Fibroblast of lung (primary cell): ENCODE data around the gene MEDAG.

Experiments used
- EZH2 ChIP-seq: IDR thresholded peaks from 2 replicates; pipeline ENCODE4 v1.5.1; 2012; ENCODE audit warnings: low read length, control low read depth, mild to moderate bottlenecking; ENCODE audit errors: missing control alignments
- TF ChIP-seq, protein P1 (sequence below), 2 donors: IDR thresholded peaks in 1 of 2; conservative IDR thresholded peaks in 1 of 2; 1 replicate in 1 of 2; 2 replicates in 1 of 2; pipeline ENCODE4 v1.5.1; 2011 to 2012; ENCODE audit warnings: low read length in 2 of 2, control low read depth in 1 of 2, inconsistent platforms in 1 of 2, low read depth in 1 of 2, mild to moderate bottlenecking in 1 of 2

DNA sequence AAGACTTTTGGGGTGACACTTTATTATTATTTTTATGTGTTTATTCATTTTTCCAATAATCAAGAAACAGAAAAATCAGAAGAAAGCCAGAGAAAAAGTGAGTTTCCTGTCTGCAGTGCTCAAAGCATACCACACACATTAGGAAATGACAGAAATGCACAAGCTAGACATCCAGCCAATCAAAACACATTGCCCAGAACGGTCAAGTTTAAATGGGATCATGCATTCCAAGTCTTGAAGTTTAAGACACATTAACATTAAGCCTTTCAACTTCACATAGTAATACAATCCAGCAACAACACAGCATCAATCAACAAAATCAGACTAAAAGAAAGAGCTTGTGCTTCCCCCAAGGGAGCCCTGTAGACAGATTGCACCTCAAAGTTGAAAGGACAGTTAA is 28.7 kb upstream of the MEDAG start:
- TF ChIP-seq, protein P1, sequence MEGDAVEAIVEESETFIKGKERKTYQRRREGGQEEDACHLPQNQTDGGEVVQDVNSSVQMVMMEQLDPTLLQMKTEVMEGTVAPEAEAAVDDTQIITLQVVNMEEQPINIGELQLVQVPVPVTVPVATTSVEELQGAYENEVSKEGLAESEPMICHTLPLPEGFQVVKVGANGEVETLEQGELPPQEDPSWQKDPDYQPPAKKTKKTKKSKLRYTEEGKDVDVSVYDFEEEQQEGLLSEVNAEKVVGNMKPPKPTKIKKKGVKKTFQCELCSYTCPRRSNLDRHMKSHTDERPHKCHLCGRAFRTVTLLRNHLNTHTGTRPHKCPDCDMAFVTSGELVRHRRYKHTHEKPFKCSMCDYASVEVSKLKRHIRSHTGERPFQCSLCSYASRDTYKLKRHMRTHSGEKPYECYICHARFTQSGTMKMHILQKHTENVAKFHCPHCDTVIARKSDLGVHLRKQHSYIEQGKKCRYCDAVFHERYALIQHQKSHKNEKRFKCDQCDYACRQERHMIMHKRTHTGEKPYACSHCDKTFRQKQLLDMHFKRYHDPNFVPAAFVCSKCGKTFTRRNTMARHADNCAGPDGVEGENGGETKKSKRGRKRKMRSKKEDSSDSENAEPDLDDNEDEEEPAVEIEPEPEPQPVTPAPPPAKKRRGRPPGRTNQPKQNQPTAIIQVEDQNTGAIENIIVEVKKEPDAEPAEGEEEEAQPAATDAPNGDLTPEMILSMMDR (conservative IDR thresholded peaks at IDR 0.05 in 1 of 2, IDR thresholded peaks at IDR 0.05 in 1 of 2; ENCODE audit: low read depth in 1 of 2, low read length in 2 of 2): no peak
- TF ChIP-seq EZH2: no peak
